Activated CD8-positive, alpha-beta memory T cell treated with anti-CD3 and anti-CD28 coated beads, Interleukin-2, amount 50 U/mL, for 1 hour (primary cell): Measurements from ENCODE around the gene PRPS1L1.

Experiments used
- DNase-seq: peaks from one replicate; pipeline ENCODE4 v3.0.0-alpha.2; 2020; ENCODE audit errors: extremely low read depth

Gene PRPS1L1

GRCh38 chr7:18016547-18017444 lies 10.8 kb downstream of the PRPS1L1 start:
- DNase-seq = no peak

- DNase-seq = no peak
These were observed 13.7 kb downstream of the PRPS1L1 start for GRCh38 chr7:18013936-18014335.

- DNase-seq = no peak
These were observed 23.3 kb downstream of the PRPS1L1 start for GRCh38 chr7:18004372-18004771.

GRCh38 chr7:18003286-18003994 lies 24.2 kb downstream of the PRPS1L1 start:
- DNase-seq = no peak

GRCh38 chr7:17998692-17999091 lies 29.0 kb downstream of the PRPS1L1 start:
- DNase-seq = no peak

- DNase-seq = no peak
These were observed 31.0 kb downstream of the PRPS1L1 start for GRCh38 chr7:17996442-17997223.

GRCh38 chr7:17996040-17996439 lies 31.6 kb downstream of the PRPS1L1 start:
- no peak for DNase-seq

- no peak for DNase-seq
These were observed 33.4 kb downstream of the PRPS1L1 start for GRCh38 chr7:17994079-17994850.

GRCh38 chr7:17991866-17992648 lies 35.6 kb downstream of the PRPS1L1 start:
- DNase-seq = no peak

GRCh38 chr7:17990761-17991160 lies 36.9 kb downstream of the PRPS1L1 start:
- no peak for DNase-seq

GRCh38 chr7:17989546-17989945 lies 38.1 kb downstream of the PRPS1L1 start:
- no peak for DNase-seq

GRCh38 chr7:17988858-17989257 lies 38.8 kb downstream of the PRPS1L1 start:
- DNase-seq = no peak

GRCh38 chr7:17988141-17988540 lies 39.5 kb downstream of the PRPS1L1 start:
- DNase-seq = no peak

- no peak for DNase-seq
These were observed 40.8 kb downstream of the PRPS1L1 start for GRCh38 chr7:17986851-17987250.

GRCh38 chr7:17985473-17986239 lies 42.0 kb downstream of the PRPS1L1 start:
- DNase-seq = no peak

- no peak for DNase-seq
These were observed 43.4 kb downstream of the PRPS1L1 start for GRCh38 chr7:17984288-17984687.

GRCh38 chr7:17983221-17984062 lies 44.2 kb downstream of the PRPS1L1 start:
- no peak for DNase-seq

- no peak for DNase-seq
These were observed 50.7 kb downstream of the PRPS1L1 start for GRCh38 chr7:17976952-17977351.
